CD14-positive monocyte (primary cell): ENCODE results near the gene ITGB1. TPM values are rescaled to one million over a fixed set of nuclear protein-coding genes. Genes with fewer than 3 reads are reported as not detected.
A peak's percentile ranks its signal among the peaks of the same experiment; 100 is the strongest.

Experiments
- DNase-seq, 3 donors: peaks; one replicate each; pipeline ENCODE4 v3.0.0-alpha.2; 2011 to 2022
- H2AFZ ChIP-seq: 2 replicates; pipeline ENCODE4 v1.6.0; 2012; ENCODE audit warnings: mild to moderate bottlenecking, low read depth, low read length, inconsistent platforms; ENCODE audit not compliant: insufficient read depth, poor library complexity, severe bottlenecking
- H3K27ac ChIP-seq, 2 donors: 1 replicate in 1 of 2; 2 replicates in 1 of 2; pipeline ENCODE4 v1.5.1; 2012 to 2013; ENCODE audit warnings: low read length in 2 of 2, control low read depth in 1 of 2, inconsistent platforms in 1 of 2, low read depth in 1 of 2, mild to moderate bottlenecking in 1 of 2
- H3K27me3 ChIP-seq, 2 donors: one replicate each; pipeline versions ENCODE4 v1.6.0 to v1.6.1; 2011 to 2013; ENCODE audit warnings: low read length in 2 of 2; ENCODE audit not compliant: control insufficient read depth in 2 of 2, insufficient read depth in 2 of 2
- H3K36me3 ChIP-seq, 2 donors: replicated peaks in 1 of 2; 1 replicate in 1 of 2; 2 replicates in 1 of 2; pipeline versions ENCODE4 v1.5.1 to v1.6.1; 2012 to 2013; ENCODE audit warnings: low read length in 2 of 2, control low read depth in 1 of 2, inconsistent platforms in 1 of 2, mild to moderate bottlenecking in 1 of 2; ENCODE audit not compliant: insufficient read depth in 2 of 2, control insufficient read depth in 1 of 2
- H3K4me1 ChIP-seq, 2 donors: 1 replicate in 1 of 2; 2 replicates in 1 of 2; pipeline versions ENCODE4 v1.5.1 to v1.6.1; 2012 to 2013; ENCODE audit warnings: low read length in 2 of 2, control low read depth in 1 of 2, inconsistent platforms in 1 of 2, mild to moderate bottlenecking in 1 of 2, moderate library complexity in 1 of 2; ENCODE audit not compliant: insufficient read depth in 2 of 2, control insufficient read depth in 1 of 2
- H3K4me2 ChIP-seq: replicated peaks from 2 replicates; pipeline ENCODE3; 2012; ENCODE audit warnings: low read length, moderate library complexity, mild to moderate bottlenecking; ENCODE audit not compliant: poor library complexity, severe bottlenecking; ENCODE audit errors: extremely low read depth
- H3K4me3 ChIP-seq, 3 experiments: fragments of 200-600 bp in 1 of 3; sonication (generic) in 1 of 3; replicated peaks in 1 of 3; 1 replicate in 2 of 3; 2 replicates in 1 of 3; pipeline ENCODE4 v1.5.1; 2011 to 2013; ENCODE audit warnings: low read length in 3 of 3, mild to moderate bottlenecking in 3 of 3, control low read depth in 2 of 3, low read depth in 2 of 3, inconsistent platforms in 1 of 3, moderate library complexity in 1 of 3
- H3K79me2 ChIP-seq: 2 replicates; pipeline ENCODE4 v1.6.0; 2012; ENCODE audit warnings: mild to moderate bottlenecking, control low read depth, inconsistent platforms, low read length, moderate library complexity; ENCODE audit not compliant: insufficient read depth
- H3K9ac ChIP-seq: 2 replicates; pipeline ENCODE4 v1.6.0; 2017; ENCODE audit warnings: low read length, mild to moderate bottlenecking; ENCODE audit not compliant: insufficient read depth, poor library complexity, severe bottlenecking
- H3K9me3 ChIP-seq, 2 donors: replicated peaks in 1 of 2; 1 replicate in 1 of 2; 2 replicates in 1 of 2; pipeline versions ENCODE4 v1.5.1 to v1.6.1; 2012 to 2013; ENCODE audit warnings: low read length in 2 of 2, control low read depth in 1 of 2; ENCODE audit not compliant: control insufficient read depth in 1 of 2, insufficient read depth in 1 of 2
- H4K20me1 ChIP-seq: 2 replicates; pipeline ENCODE4 v1.6.0; 2012; ENCODE audit warnings: mild to moderate bottlenecking, low read length, control low read depth, moderate library complexity; ENCODE audit not compliant: insufficient read depth
- H3K27ac Mint-ChIP-seq, 7 donors: one replicate each; pipeline ENCODE4 v1.8.0; 2020; ENCODE audit warnings: mild to moderate bottlenecking in 7 of 7, mixed read lengths in 7 of 7, moderate library complexity in 6 of 7, inconsistent platforms in 2 of 7
- H3K27me3 Mint-ChIP-seq, 3 donors: one replicate each; pipeline ENCODE4 v1.8.0; 2021 to 2022; ENCODE audit warnings: low read depth in 3 of 3, mild to moderate bottlenecking in 3 of 3, mixed read lengths in 3 of 3, moderate library complexity in 3 of 3, inconsistent platforms in 1 of 3
- H3K36me3 Mint-ChIP-seq, 2 donors: one replicate each; pipeline ENCODE4 v1.8.0; 2020; ENCODE audit warnings: mixed read lengths in 2 of 2, inconsistent platforms in 1 of 2, mild to moderate bottlenecking in 1 of 2
- H3K4me1 Mint-ChIP-seq: one replicate; pipeline ENCODE4 v1.8.0; 2020; ENCODE audit warnings: mild to moderate bottlenecking, mixed read lengths
- H3K4me3 Mint-ChIP-seq, 2 donors: one replicate each; pipeline ENCODE4 v1.8.0; 2020; ENCODE audit warnings: mild to moderate bottlenecking in 2 of 2, mixed read lengths in 2 of 2, moderate library complexity in 1 of 2
- H3K9me3 Mint-ChIP-seq, 7 donors: one replicate each; pipeline ENCODE4 v1.8.0; 2020 to 2022; ENCODE audit warnings: mixed read lengths in 7 of 7, mild to moderate bottlenecking in 6 of 7, moderate library complexity in 6 of 7, inconsistent platforms in 2 of 7
- CTCF ChIP-seq: fragments of 200-600 bp; IDR thresholded peaks from one replicate; pipeline ENCODE4 v1.8.0; 2022; ENCODE audit warnings: antibody characterized with exemption, mild to moderate bottlenecking
- WGBS: methylation state at CpG from one replicate; pipeline ENCODE4 v1.1.5; 2013; ENCODE audit warnings: missing lambda C conversion rate; ENCODE audit not compliant: insufficient coverage; 5-methylcytosine and 5-hydroxymethylcytosine counted together
- intact Hi-C, 2 donors: fragments of 100-400 bp; cut with micrococcal nuclease; formaldehyde crosslinking; loops; one replicate each; pipeline versions ENCODE4 v1.15.0 to v1.15.1; 2023
- polyA plus RNA-seq, 3 donors: library from polyadenylated mRNA; depleted of rRNA in 1 of 3; unstranded in 2 of 3; stranded (reverse) in 1 of 3; fragments of 300-500 nt in 2 of 3; fragments of >200 nt in 1 of 3; fragmentation: Illumina TruSeq in 2 of 3; gene quantifications; 1 replicate in 2 of 3; 2 replicates in 1 of 3; pipeline ENCODE4 v1.2.3, GENCODE V29; 2012 to 2021

ITGB1 gene
- polyA plus RNA-seq, 3 donors, result 58.2 to 157 (median 127) TPM

- intact Hi-C loops, result loop anchor here in 1 of 2 donors (5.0 kb wide), 1 partner anchor 53 kb away; no protein-coding TSS in a partner anchor
- no peak overlapping the region for H3K4me3 ChIP-seq
- no peak for DNase-seq
- H3K27me3 ChIP-seq, result no peaks in the 10 kb centered on the region
- WGBS, result 94% methylated on average over 4 of the region's 8 CpGs
- peaks cover 77% of the 10 kb centered on the region for H4K20me1 ChIP-seq
- Mint-ChIP-seq H3K9me3 (no peaks in the 10 kb centered on the region), H3K4me3 (peak overlapping the region in 1 of 2 donors; percentile 51), H3K27ac (peak overlapping the region in 1 of 7 donors; percentile 67), H3K27me3 (peaks cover 0 to 3% (median 0%) of the 10 kb centered on the region in 3 donors), H3K4me1 (peaks cover 68% of the 10 kb centered on the region), H3K36me3 (peaks cover 13 to 34% of the 10 kb centered on the region in 2 donors)
- no peaks in the 10 kb centered on the region for H3K36me3 ChIP-seq
- H3K4me2 ChIP-seq, result no peak overlapping the region
- peaks cover 22 to 34% of the 10 kb centered on the region in 2 donors for H3K4me1 ChIP-seq
- TF ChIP-seq CTCF, result no peak
- no peak overlapping the region for H2AFZ ChIP-seq
- no peaks in the 10 kb centered on the region for H3K9me3 ChIP-seq
- peaks cover 80% of the 10 kb centered on the region for H3K79me2 ChIP-seq
- H3K27ac ChIP-seq, result no peak overlapping the region
- no peak overlapping the region for H3K9ac ChIP-seq
Measured at GRCh38 chr10:32954545-32955298, 3.3 kb downstream of the ITGB1 start.

GRCh38 chr10:32954080-32954479 lies 4.0 kb downstream of the ITGB1 start:
- H3K9me3 ChIP-seq, result no peaks in the 10 kb centered on the region
- no peak for DNase-seq
- no peak overlapping the region for H3K4me2 ChIP-seq
- H3K36me3 ChIP-seq, result no peaks in the 10 kb centered on the region
- no peak overlapping the region for H3K9ac ChIP-seq
- peaks cover 64% of the 10 kb centered on the region for H3K4me1 Mint-ChIP-seq
- no peaks in the 10 kb centered on the region for H3K27me3 ChIP-seq
- H3K4me3 Mint-ChIP-seq, result peak overlapping the region in 1 of 2 donors; percentile 24
- H3K79me2 ChIP-seq, result peaks cover 87% of the 10 kb centered on the region
- H3K9me3 Mint-ChIP-seq, result no peaks in the 10 kb centered on the region
- no peak for TF ChIP-seq CTCF
- peaks cover 0 to 3% (median 0%) of the 10 kb centered on the region in 3 donors for H3K27me3 Mint-ChIP-seq
- H3K4me1 ChIP-seq, result peaks cover 19 to 27% of the 10 kb centered on the region in 2 donors
- H3K4me3 ChIP-seq, result no peak overlapping the region
- H2AFZ ChIP-seq, result no peak overlapping the region
- H3K36me3 Mint-ChIP-seq, result peaks cover 13 to 34% of the 10 kb centered on the region in 2 donors
- H3K27ac ChIP-seq, result no peak overlapping the region
- peak overlapping the region in 2 of 7 donors; percentile 25 to 84 for H3K27ac Mint-ChIP-seq
- peaks cover 83% of the 10 kb centered on the region for H4K20me1 ChIP-seq
- intact Hi-C loops, result no loop called here
